K562 (cell line): ENCODE measurements around the gene NTSR1. TPM values are rescaled to one million over a fixed set of nuclear protein-coding genes. Genes with fewer than 3 reads are reported as not detected.
A peak's percentile ranks its signal among the peaks of the same experiment; 100 is the strongest.

ENCODE experiments used
- ATF7 ChIP-seq: fragments of 450-650 bp; IDR thresholded peaks from 2 replicates; pipeline ENCODE4 v1.7.1; 2014; ENCODE audit warnings: mild to moderate bottlenecking, moderate library complexity
- CBX3 ChIP-seq, 2 experiments: IDR thresholded peaks; 1 replicate in 1 of 2; 2 replicates in 1 of 2; pipeline ENCODE4 v1.6.1; 2012; ENCODE audit warnings: inconsistent platforms in 2 of 2, low read length in 2 of 2, borderline replicate concordance in 1 of 2, control low read depth in 1 of 2
- CBX5 ChIP-seq: IDR thresholded peaks from 2 replicates; pipeline ENCODE4 v1.6.1; 2014; ENCODE audit warnings: low read depth, borderline replicate concordance
- CXXC5 ChIP-seq: fragments of 250-450 bp; sonication (Bioruptor Pico); IDR thresholded peaks from 2 replicates; pipeline ENCODE4 v1.8.0; 2022; ENCODE audit warnings: inconsistent platforms, mild to moderate bottlenecking, moderate library complexity
- FOXA3 ChIP-seq, 2 experiments: fragments of 450-650 bp in 1 of 2; sonication (generic) in 1 of 2; formaldehyde crosslinking; IDR thresholded peaks in 1 of 2; conservative IDR thresholded peaks in 1 of 2; 2 replicates each; pipeline versions ENCODE4 v1.4.0 to v1.8.0; 2020 to 2022; ENCODE audit warnings: mild to moderate bottlenecking in 2 of 2, missing genetic modification reagents in 1 of 2
- GTF2E2 ChIP-seq: fragments of 200-800 bp; sonication (Bioruptor generic); IDR thresholded peaks from 2 replicates; pipeline ENCODE4 v1.6.1; 2016; ENCODE audit warnings: missing genetic modification characterization, missing compliant biosample characterization
- HDAC8 ChIP-seq: fragments of 450-650 bp; IDR thresholded peaks from 2 replicates; pipeline ENCODE4 v1.6.1; 2016; ENCODE audit warnings: mild to moderate bottlenecking, missing genetic modification characterization, moderate library complexity, missing compliant biosample characterization
- HMG20B ChIP-seq: fragments of 250-450 bp; sonication (Bioruptor Pico); IDR thresholded peaks from 2 replicates; pipeline ENCODE4 v1.5.0; 2021; ENCODE audit warnings: mild to moderate bottlenecking
- JUN ChIP-seq, 2 experiments: sonication (generic) in 1 of 2; formaldehyde crosslinking in 1 of 2; IDR thresholded peaks; 2 replicates each; pipeline versions ENCODE4 v1.6.1 to v1.8.0; 2012 to 2022; ENCODE audit warnings: borderline replicate concordance in 2 of 2, mild to moderate bottlenecking in 2 of 2, improper control_type of control experiment in 1 of 2, low read depth in 1 of 2, low read length in 1 of 2, missing genetic modification reagents in 1 of 2
- KDM4B ChIP-seq, 2 experiments: fragments of 450-650 bp in 1 of 2; sonication (generic) in 1 of 2; IDR thresholded peaks; 2 replicates each; pipeline ENCODE4 v1.6.1; 2016 to 2017; ENCODE audit warnings: borderline replicate concordance in 2 of 2, antibody characterized with exemption in 1 of 2, low read depth in 1 of 2, mild to moderate bottlenecking in 1 of 2
- PHF8 ChIP-seq: fragments of 200-600 bp; sonication (generic); IDR thresholded peaks from 2 replicates; pipeline ENCODE4 v1.6.1; 2012; ENCODE audit warnings: mixed run types, mild to moderate bottlenecking, inconsistent platforms, low read length, moderate library complexity, borderline replicate concordance
- PYGO2 ChIP-seq: fragments of 450-650 bp; IDR thresholded peaks from 2 replicates; pipeline ENCODE4 v1.6.1; 2016; ENCODE audit warnings: mild to moderate bottlenecking, missing genetic modification characterization, moderate library complexity, missing compliant biosample characterization
- SMARCB1 ChIP-seq: IDR thresholded peaks from 2 replicates; pipeline ENCODE4 v1.6.1; 2011; ENCODE audit warnings: improper control_type of control experiment, low read depth; ENCODE audit not compliant: insufficient read length
- TFAM ChIP-seq: fragments of 250-450 bp; sonication (Bioruptor Pico); conservative IDR thresholded peaks from 2 replicates; pipeline ENCODE4 v1.5.0; 2021; ENCODE audit warnings: mild to moderate bottlenecking, moderate library complexity
- ZFP1 ChIP-seq: fragments of 450-650 bp; formaldehyde crosslinking; IDR thresholded peaks from 2 replicates; pipeline ENCODE4 v1.4.0; 2020; ENCODE audit warnings: mild to moderate bottlenecking, mixed read lengths
- ZNF384 ChIP-seq: IDR thresholded peaks from 2 replicates; pipeline ENCODE4 v1.6.1; 2012; ENCODE audit warnings: low read depth, low read length, improper control_type of control experiment
- ZNF79 ChIP-seq: fragments of 250-450 bp; sonication (Bioruptor Pico); IDR thresholded peaks from 2 replicates; pipeline ENCODE4 v1.4.0; 2020; ENCODE audit warnings: low read depth, mild to moderate bottlenecking, moderate library complexity
- polyA plus RNA-seq, 8 experiments: library from polyadenylated mRNA; depleted of rRNA in 4 of 8; stranded (reverse) in 5 of 8; unstranded in 3 of 8; fragments of >200 nt; fragmentation: Nextera tagmentation in 2 of 8; fragmentation: Illumina TruSeq in 1 of 8; extraction: Ambion mirVana in 2 of 8; extraction: Trizol in 1 of 8; gene quantifications; 2 replicates each; pipeline versions ENCODE4 v1.2.1 to v1.2.3, GENCODE V29; 2011 to 2014; ENCODE audit warnings: inconsistent platforms in 1 of 8, missing spikeins in 1 of 8
- total RNA-seq, 7 experiments: library from RNA; depleted of rRNA in 6 of 7; stranded (reverse); fragments of >200 nt in 6 of 7; fragmentation: Illumina TruSeq in 2 of 7; extraction: Trizol in 2 of 7; gene quantifications; 2 replicates each; pipeline versions ENCODE4 v1.2.1 to v1.2.3, GENCODE V29; 2011 to 2021; ENCODE audit warnings: low replicate concordance in 1 of 7
- TF ChIP-seq, protein P1 (sequence below), 2 experiments: fragments of 250-450 bp in 1 of 2; fragments of 450-650 bp in 1 of 2; sonication (Bioruptor Pico) in 1 of 2; IDR thresholded peaks; 2 replicates each; pipeline versions ENCODE4 v1.6.1 to v1.8.0; 2016 to 2021; ENCODE audit warnings: mild to moderate bottlenecking in 2 of 2, moderate library complexity in 2 of 2, missing compliant biosample characterization in 1 of 2, missing genetic modification characterization in 1 of 2
- TF ChIP-seq, protein P2 (sequence below): fragments of 250-450 bp; sonication (Bioruptor Pico); IDR thresholded peaks from 2 replicates; pipeline ENCODE4 v1.4.0; 2020; ENCODE audit warnings: mild to moderate bottlenecking
- TF ChIP-seq, protein P3 (sequence below): fragments of 250-450 bp; sonication (Bioruptor Pico); IDR thresholded peaks from 2 replicates; pipeline ENCODE4 v1.5.0; 2021
- TF ChIP-seq, protein P4 (sequence below), 3 experiments: fragments of 200-800 bp in 1 of 3; sonication (Bioruptor generic) in 1 of 3; sonication (generic) in 1 of 3; formaldehyde crosslinking in 1 of 3; IDR thresholded peaks; 2 replicates each; pipeline versions ENCODE4 v1.6.1 to v1.8.0; 2016 to 2022; ENCODE audit warnings: mild to moderate bottlenecking in 2 of 3, missing compliant biosample characterization in 2 of 3, missing genetic modification characterization in 2 of 3, missing genetic modification reagents in 1 of 3

NTSR1 gene
- total and polyA plus RNA-seq, 9 of the 15 experiments (the other 6 are each of a cell fraction or from before 2014, with no cell fraction given): 0.04 to 0.40 (median 0.13) TPM; not detected in 3

DNA sequence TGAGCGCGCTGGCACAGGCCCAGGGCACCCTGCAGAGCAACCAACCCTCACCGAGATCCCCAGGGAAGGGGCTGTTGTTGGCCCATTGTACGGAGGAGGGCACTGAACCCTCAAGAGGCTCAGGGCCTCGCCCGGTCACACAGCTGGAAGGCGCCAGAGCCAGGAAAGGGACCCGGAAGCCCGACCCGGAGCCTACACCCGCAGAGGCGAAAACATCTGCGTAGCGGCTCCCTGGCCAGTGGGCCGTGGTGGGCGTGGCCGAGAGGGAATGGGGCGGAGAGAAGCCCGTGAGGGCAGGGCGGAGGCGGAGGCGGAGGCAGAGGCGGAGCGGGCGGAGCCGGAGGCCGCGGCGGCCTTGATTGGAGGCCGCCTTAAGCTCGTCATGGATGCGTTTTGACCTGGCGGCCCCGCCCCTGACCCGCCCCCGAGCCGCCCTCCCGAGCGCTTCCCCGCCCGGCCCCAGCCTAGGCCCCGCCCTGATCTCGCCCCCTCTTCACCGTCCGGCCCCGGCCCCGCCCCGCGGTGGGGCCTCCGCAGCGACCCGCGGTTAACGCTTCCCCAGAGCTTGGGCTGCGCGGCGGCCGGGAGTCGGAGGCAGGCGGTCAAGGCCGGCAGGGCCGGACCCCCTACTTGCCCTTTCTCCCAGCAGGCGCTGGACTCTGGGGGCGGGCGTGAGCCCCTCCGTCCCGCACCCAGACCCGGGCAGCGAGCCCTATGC, 85.5 kb downstream of the NTSR1 start (continued):
- TF ChIP-seq ZNF79 (CRISPR knock-in tag): no peak
- TF ChIP-seq FOXA3 (CRISPR knock-in tag; conservative IDR thresholded peaks at IDR 0.05 in 1 of 2, IDR thresholded peaks at IDR 0.05 in 1 of 2): no peak
- TF ChIP-seq, protein P1, sequence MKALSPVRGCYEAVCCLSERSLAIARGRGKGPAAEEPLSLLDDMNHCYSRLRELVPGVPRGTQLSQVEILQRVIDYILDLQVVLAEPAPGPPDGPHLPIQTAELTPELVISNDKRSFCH (CRISPR knock-in tag; IDR thresholded peaks at IDR 0.05): no peak
- TF ChIP-seq, protein P1 (tag; IDR thresholded peaks at IDR 0.05): peak; percentile 4; the same call in 1 of the 2 replicates
- TF ChIP-seq, protein P2, sequence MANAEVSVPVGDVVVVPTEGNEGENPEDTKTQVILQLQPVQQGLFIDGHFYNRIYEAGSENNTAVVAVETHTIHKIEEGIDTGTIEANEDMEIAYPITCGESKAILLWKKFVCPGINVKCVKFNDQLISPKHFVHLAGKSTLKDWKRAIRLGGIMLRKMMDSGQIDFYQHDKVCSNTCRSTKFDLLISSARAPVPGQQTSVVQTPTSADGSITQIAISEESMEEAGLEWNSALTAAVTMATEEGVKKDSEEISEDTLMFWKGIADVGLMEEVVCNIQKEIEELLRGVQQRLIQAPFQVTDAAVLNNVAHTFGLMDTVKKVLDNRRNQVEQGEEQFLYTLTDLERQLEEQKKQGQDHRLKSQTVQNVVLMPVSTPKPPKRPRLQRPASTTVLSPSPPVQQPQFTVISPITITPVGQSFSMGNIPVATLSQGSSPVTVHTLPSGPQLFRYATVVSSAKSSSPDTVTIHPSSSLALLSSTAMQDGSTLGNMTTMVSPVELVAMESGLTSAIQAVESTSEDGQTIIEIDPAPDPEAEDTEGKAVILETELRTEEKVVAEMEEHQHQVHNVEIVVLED (CRISPR knock-in tag): 0 out of 2 replicates have a peak, but pooled peaks have one; percentile 21
- peak in 1 of 2 experiments; percentile 27; a peak in 1 of 3 replicates for TF ChIP-seq CBX3 (IDR thresholded peaks at IDR 0.05; ENCODE audit: borderline replicate concordance in 1 of 2, low read length in 2 of 2)
- TF ChIP-seq TFAM (CRISPR knock-in tag): no peak
- TF ChIP-seq, protein P3, sequence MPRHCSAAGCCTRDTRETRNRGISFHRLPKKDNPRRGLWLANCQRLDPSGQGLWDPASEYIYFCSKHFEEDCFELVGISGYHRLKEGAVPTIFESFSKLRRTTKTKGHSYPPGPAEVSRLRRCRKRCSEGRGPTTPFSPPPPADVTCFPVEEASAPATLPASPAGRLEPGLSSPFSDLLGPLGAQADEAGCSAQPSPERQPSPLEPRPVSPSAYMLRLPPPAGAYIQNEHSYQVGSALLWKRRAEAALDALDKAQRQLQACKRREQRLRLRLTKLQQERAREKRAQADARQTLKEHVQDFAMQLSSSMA: no peak
- no peak for TF ChIP-seq CBX5
- TF ChIP-seq ATF7: no peak
- TF ChIP-seq PYGO2: no peak
- TF ChIP-seq PHF8: peak; percentile 77
- no peak for TF ChIP-seq ZFP1
- no peak for TF ChIP-seq SMARCB1
- TF ChIP-seq HDAC8: no peak
- no peak for TF ChIP-seq KDM4B (IDR thresholded peaks at IDR 0.05; ENCODE audit: borderline replicate concordance in 2 of 2, low read depth in 1 of 2)
- peak; percentile 72 for TF ChIP-seq GTF2E2 (tag)
- peak; percentile 72 for TF ChIP-seq CXXC5 (CRISPR knock-in tag)
- TF ChIP-seq ZNF384: no peak
- TF ChIP-seq, protein P4, sequence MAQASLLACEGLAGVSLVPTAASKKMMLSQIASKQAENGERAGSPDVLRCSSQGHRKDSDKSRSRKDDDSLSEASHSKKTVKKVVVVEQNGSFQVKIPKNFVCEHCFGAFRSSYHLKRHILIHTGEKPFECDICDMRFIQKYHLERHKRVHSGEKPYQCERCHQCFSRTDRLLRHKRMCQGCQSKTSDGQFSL (CRISPR knock-in tag; IDR thresholded peaks at IDR 0.05): no peak
- TF ChIP-seq, protein P4 (tag; IDR thresholded peaks at IDR 0.05): no peak
- TF ChIP-seq JUN (IDR thresholded peaks at IDR 0.05; ENCODE audit: borderline replicate concordance, low read depth, low read length): no peak
- TF ChIP-seq JUN (CRISPR knock-in tag; IDR thresholded peaks at IDR 0.05; ENCODE audit: borderline replicate concordance): no peak
- no peak for TF ChIP-seq HMG20B (CRISPR knock-in tag)
